Measurements from ENCODE around the gene ATL2.
A peak's percentile ranks its signal among the peaks of the same experiment; 100 is the strongest.
"Not testable (repeated sequence)": the region's sequence is repeated elsewhere in the genome, so short reads cannot be mapped to it uniquely, and the experiment has no call there.

Gene ATL2

DNA sequence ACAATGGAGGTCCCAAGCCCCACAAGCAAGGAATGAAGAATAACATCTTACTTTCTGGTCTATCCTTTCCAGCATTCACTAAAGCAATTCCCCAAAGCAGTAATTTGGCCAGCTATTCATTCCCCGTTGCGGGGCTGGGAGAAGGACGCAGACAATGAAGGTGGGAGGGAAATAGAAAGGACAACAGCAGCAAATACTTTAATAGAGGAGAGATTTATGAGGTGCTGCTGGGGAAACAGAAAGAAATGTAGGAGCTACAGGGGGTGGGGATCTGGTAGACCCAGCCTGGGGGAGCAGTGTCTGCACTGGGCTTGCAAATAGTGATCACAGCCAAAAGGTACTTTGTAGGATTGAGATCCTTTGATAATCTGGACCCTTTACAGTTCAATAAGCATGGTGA, 13.9 kb upstream of the ATL2 start:
- no peak for DNase-seq (ENCODE audit: low read depth in 2 of 2)

DNA sequence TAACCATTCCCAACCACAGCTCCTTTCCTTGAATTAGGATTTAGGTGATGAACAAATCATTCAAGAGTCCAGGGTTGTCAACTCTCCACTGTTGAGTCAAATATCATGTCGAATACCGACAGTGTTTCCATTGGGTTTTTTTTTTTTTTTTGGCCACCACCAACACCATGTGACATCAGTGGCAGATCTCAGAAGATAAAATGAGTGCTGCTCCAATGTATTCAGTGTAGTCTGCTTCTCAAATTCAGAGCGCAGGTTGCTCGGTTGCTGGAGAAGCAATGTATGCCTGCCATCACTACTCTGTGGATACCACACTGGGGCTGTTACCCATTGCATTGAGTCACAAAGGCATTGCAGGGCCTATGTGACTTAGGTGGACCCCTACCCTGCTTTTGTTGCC, 10.8 kb upstream of the ATL2 start:
- no peak for DNase-seq (ENCODE audit: low read depth in 2 of 2)

DNA sequence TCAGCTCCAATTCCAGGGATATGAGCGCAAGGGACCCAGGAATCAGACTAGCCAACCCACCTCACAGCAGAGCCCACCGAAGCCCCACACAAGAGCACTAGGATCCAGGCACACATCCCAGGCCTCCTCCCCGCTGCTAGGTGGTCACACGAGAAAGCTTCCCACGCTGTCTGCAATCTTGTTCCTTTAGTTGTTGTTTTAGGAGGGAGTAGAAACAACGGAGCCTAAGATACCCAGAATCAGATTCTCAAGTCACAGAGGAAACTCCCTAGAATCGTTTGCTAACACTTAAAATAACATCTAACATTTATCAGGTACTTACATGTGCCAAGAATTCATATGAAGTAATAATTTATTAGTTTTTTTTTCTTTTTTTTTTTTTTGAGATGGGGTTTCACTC, 9.7 kb upstream of the ATL2 start:
- DNase-seq (ENCODE audit: low read depth in 2 of 2), result no peak

DNA sequence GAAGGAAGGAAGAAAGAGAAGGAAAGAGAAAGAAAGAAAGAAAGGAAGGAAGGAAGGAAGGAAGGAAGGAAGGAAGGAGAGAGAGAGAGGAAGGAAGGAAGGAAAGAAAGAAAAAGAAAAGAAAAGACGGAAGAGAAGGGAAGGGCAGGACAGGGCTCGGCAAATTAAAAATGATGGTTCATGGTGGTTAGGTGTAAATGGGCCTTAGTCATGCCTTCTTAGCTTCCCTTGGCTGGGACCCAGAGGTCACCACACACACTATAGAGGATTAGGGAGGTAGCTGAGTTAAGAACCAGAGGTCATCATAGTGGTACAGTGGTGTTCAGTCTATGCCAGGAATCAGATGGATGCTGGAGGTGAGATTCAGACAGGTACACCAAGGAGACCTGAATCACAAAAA, 9.3 kb upstream of the ATL2 start:
- DNase-seq (ENCODE audit: low read depth in 2 of 2), result no peak

DNA sequence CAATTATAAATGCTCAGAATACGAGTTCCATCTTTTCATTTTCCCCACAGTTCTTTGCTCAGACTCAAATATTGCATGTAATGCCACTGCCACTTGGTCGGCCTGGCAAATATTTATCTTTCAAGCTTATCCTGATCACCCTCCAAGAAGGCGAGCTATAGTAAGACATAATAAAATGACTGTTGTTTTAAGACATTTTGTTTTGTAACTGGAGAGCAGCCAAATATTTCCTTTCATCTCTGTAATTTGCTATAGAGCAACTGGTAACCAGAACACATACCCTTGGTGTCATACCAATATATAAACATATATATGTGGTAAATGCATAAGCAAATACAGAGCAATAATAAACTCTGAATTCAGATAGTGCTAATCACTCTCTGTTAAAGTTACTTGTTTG, 7.3 kb upstream of the ATL2 start:
- DNase-seq (ENCODE audit: low read depth in 2 of 2), result no peak

DNA sequence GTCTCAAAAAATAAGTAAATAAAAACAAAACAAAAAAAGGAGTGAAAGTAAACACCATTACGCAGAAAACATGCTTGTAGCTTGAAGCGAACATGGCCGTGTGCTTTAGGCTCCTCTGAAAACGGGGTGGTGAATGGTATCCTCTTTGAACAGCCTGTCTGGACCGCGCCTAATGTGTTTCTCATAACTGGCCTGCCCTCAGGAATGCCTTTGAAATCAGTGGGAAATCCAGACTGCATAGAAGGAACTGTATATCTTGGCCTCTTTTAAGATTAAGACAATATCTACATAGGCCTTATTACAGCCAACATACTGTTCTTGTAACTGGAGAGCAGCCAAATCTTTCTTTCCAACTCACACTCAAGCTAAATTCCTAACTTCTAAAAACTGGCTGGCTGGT, 6.7 kb upstream of the ATL2 start:
- not testable (repeated sequence) for DNase-seq (ENCODE audit: low read depth in 2 of 2)

DNA sequence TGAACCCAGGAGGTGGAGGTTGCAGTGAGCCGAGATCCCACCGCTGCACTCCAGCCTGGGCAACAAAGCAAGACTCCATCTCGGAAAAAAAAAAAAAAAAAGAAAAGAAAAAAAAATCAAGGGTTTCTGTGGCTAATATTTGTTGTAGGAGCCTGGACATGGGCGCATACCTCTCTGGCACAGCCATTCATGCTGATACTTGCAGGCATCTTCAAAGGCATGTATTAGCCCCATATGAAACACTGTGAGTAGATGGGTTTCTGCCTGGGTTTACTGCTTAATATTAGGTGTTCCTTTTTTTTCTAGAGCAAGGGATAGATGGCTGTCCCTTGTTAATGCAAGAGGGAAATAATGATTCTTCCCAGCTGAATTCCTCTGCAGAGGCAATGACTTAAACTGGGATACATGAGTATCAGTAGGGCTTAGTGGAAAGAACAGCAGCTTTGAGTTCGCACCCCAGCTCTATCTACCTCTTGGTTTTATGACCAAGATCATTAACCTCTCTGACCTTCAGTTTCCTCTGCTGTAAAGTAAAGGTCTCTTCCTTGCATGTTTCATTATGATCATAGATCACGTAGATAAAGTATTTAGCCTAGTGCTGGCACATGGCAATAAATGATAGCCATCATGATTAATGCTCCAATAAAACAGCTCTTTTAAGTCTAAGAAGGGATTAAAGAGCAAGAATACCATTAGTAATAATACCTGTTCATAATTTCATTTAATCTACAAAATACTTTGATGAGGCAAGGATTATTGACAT, 4.5 kb upstream of the ATL2 start:
- DNase-seq (ENCODE audit: low read depth in 2 of 2), result no peak

DNA sequence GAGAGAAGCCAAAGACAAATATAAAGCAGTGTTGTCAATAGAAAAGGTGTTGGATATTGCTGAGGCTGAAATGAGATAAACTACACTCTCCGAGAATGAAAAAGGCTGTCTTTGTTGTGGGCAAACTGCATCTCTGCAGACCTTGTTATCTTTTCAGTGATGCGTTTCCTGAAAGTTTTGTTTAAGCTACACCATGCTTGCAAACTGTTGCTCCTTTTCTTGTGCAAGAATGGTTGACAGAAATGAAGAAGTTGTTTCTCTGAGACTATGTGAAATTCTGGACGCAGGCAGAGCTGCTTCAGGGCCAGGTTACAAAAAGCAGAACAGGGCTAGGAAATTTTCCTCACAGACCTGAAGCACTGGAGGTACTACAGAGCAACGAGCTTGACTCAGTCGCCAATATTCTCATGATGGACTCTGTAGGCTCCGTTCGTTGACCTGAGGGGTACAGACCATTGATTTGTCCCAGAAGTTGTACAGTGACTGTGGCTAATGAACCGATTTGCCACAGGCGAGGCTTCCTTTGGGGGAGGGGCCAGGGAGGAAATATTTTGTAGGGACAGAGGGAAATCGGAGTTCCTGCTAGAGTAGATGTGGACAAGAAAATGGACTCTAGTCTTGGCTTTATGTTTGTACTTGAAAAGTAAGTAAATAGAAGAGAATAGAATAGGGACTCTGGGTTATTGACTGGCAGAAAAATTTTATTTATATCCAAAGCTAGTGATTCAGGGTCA, 3.5 kb upstream of the ATL2 start:
- DNase-seq (ENCODE audit: low read depth in 2 of 2), result no peak

DNA sequence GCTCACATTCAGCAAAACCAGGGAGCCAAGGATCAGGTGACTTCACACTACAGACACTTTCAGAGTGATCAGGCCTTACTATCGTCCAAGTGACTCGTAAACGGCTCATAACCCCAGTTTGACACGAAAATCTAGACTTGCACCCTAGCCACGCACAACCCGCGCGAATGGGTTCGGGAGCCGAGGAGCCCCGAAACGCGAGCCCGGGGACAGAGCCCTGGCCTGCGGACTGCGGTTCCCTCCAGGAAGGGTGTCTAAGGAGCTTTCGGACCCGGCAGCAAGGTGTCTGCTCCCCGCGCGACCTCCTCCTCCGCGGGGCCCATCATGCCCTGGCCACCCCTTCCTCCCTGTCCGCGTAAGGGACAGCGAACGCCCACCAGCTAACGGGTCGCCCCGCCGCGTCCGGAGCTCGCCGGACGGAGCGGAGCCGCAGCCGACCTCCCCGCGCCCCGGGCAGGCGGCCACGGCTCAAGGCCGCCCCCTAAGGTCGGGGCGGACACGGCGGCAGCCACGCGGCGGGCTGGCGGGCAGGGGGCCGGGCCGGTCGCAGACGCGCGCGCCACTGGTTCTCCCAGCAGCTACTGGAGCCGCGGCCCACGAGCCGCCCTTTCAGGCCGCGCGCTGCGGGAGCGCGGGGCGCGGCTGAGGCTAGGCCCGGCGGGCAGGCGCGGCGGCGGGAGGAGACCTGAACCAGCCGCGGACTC, 575 bp downstream of the ATL2 start:
- DNase-seq (ENCODE audit: low read depth in 2 of 2), result peak; percentile 9 to 32

DNA sequence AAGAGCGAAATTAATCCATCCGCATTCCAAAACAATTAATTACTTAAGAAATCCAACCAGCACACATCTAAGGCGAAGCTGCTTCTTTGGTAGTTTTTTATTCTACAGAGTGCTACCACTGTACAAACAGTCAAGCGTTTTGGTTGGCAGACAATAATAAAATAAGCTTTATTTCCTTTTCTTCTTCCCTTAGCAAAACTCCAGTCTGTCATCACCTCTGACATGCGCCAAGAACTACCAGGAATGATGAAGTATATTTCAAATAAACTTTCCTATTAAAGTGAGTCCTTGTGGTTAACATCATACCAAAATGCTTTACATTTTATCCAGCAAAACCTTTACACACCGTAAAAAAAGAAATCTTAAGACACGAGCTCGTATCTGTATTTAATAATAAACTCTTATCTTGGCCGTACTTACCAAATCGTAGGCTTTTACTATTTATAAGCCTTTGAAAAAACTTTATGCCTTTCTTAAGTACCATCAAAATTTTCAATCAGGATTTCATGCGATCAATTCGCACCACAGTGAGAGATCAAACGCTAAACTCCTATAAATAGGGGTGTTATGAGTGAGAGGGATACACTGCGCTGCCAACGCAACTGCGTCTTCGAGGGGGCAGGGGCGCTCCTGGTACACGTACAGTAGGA, 1.3 kb downstream of the ATL2 start:
- peak in 1 of 2 donors; percentile 16 for DNase-seq (ENCODE audit: low read depth in 2 of 2)

DNA sequence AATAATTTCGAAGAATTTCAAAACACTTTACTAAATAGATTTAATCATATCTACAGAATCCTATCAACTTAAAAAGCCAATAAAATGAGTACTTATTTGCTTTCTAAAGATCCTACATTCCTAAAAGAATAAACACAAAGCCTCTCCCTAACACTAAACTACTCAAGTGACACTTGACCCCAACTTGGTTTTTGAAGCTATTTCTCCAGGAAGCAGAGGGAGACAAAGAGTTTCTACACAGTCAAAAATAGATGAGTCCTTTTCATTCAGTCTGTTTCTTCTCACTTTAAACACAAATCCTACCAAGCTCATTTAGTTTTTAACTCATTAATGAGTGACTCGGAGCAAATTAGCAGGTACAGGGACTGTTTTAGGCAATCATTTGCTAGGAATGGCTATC, 2.1 kb downstream of the ATL2 start:
- no peak for DNase-seq (ENCODE audit: low read depth in 2 of 2)

DNA sequence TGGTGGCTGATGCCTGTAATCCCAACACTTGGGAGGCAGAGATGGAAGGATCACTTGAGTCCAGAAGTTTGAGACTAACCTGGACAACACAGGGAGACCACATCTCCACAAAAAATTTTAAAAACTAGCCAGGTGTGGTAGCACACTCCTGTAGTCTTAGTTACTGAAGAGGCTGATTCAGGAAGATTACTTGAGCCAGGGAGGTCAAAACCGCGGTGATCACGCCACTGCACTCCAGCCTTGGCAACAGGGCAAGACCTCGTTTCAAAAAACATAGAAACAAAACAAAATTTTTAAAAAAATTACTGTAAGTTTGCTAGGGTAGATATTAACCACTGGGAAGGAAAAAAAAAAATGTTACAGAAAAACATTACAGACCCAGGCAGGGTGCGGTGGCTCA, 5.8 kb downstream of the ATL2 start:
- DNase-seq (ENCODE audit: low read depth in 2 of 2), result no peak

DNA sequence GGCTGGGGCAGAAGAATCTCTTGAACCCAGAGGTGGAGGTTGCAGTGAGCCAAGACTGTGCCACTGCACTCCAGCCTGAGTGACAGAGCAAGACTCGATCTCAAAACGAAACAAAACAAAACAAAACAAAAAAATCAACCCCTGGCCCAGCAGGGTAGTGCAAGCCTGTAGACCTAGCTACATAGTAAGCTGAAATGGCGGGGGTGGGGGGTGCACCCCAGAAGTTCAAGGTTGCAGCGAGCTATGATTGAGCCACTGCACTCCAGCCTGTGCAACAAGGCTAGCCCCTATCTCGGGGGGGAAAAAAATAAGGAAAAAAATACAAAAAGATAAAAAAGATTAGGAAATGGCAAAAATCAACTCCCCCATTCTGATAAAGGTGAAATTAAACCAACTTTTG, 6.4 kb downstream of the ATL2 start:
- no peak for DNase-seq (ENCODE audit: low read depth in 2 of 2)

DNA sequence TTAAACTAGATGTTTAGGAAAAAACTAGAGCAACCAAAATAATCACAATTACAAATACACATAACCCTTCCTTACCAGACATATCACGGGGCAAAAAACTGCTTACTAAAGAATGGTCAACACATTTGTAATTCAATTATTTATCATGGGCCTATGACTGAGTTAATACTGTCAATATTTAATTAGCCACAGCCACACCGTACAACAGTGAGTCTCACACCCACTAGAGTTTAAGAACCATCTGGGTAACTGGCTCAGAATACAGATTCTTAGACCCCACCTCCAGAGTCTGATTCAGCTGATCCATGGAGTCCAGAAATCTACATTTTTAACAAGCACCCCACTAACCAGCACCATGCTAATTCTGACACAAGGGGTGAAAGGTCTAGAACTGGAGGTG, 14.8 kb downstream of the ATL2 start:
- no peak for DNase-seq (ENCODE audit: low read depth in 2 of 2)

DNA sequence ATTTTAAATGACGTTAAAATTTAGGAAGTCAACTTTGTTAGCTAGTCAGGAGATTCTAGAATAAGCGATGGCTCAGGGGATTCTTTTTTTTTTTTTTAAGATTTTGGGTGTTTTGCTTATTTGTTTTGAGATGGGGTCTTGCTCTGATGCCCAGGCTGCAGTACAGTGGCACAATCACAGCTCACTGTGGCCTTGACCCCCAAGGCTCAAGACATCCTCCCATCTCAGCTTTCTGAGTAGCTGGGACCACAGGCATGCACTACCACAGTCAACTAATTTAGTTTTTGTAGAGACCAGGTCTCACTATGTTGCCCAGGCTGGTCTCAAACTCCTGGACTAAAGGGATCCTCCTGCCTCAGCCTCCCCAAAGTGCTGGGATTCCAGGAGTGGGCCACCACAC, 16.9 kb downstream of the ATL2 start:
- DNase-seq (ENCODE audit: low read depth in 2 of 2), result no peak

DNA sequence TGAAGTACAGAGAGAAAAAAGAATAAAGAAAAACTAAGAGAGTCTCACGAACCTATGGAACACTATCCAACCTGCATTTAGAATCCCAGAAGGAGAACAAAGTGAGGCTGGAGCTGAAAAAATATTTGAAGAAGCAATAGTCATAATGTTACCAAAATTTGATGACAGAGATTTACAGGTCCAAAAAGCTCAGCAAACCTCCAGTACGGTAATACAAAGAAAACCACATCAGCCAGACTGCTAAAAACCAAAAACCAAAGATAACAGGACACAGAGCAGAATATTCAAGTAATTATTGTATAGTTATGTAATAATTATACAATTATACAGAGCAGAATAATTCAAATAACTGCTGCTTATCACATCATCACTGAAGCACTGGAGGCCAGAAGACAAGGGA, 23.7 kb downstream of the ATL2 start:
- DNase-seq (ENCODE audit: low read depth in 2 of 2), result no peak

DNA sequence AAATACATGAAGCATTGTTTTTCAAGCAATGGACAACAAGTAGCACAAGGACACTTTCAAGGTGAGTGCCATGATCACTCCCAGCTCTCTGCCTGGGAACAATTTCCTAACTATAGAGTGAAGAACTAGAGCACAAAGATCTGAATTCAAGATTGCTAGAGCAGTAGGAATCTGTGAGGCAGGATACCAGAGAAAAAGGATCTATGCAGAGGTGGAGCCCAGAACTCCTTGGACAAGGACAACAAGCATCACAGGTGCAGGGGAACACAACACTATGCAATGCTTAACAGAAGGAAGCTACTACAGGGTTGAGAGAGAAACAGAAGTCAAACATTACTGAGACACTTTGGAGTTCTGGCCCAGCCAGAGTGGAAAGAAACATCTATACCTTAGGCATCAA, 24.7 kb downstream of the ATL2 start:
- no peak for DNase-seq (ENCODE audit: low read depth in 2 of 2)

DNA sequence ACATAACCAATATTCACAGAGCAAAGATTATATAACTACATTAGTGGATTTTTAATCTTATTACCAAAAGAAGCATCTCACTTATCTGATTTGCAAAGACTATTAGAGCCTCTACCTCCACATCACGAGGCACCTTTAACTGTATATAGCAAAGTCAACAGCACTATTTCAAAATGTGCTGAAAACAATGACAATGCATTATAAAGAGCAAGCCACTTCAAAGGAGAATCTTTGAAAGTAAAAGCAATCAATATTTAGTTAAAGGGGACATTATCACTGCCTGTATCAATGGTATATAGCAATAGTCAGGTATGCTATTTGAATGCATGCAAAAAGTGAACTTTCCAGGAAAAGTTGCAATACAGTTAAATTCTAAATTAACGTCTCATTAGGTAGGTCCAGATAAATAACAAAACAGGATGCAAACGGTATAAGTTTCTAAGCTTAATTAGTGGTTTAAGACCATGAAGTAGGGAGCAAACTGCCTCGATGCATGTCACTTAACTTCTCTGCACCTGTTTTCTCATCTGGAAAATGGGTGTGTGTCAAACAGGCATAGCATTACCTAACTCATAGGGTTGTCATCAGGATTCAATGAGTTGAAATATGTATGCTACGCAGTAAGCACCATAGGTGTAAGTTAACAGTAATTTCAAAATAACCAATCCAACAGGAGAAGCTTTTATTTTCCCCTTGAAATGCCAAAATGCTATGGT, 31.6 kb downstream of the ATL2 start:
- no peak for DNase-seq (ENCODE audit: low read depth in 2 of 2)

DNA sequence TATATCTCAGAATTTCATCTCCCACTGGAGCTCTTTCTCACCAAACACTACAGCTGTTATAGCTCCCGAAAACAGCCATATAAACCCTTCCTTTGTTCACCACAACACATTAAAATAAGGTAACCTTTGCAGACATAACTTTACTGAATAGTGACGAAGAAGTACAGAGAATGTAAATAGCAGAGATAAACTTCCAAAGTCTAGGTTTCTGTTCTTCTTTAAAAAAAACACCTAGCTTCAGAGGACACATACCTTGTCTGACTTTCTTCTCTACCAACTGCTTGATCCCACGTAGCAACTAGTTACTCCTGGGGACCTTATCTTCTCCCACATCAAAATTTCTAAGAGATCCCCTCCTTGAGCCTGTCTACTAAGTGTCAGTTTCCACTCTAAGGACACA, 32.3 kb downstream of the ATL2 start:
- no peak for DNase-seq (ENCODE audit: low read depth in 2 of 2)

DNA sequence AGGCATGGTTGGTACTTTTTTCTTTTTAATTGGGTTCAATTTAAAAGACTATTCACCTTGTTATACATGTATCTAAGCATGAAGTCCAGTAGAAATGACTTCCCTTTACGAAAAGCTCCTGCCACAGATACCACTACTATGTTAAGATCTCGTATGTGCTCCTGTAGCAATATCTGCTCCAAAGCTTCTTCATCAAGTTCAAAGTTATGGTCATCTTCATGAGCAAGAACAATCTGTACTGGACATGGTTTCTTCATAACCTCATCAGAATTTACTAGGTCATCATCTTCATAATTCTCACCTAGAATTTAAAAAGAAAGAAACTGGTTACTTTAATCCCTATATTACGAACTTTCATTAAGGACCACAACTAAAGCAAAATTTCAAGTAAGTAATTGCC, 33.9 kb downstream of the ATL2 start:
- no peak for DNase-seq (ENCODE audit: low read depth in 2 of 2)

DNA sequence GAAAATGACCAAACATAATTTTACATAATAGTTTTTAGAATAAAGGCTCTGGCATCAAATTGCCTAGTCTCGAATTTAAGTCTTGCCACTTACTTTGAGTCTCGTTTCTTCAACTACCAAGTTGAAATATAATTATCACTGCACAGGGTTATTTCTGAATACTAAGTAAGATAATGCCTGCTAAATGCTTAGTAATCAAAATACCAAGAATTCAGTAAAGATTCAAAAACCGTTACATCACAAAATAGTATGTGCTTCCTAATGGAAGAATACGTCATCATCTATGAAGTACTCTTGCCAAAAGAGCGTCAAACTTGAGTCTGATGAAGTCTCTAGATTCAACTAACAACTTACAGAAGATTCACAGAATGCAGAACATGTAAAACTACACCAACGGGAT, 40.5 kb downstream of the ATL2 start:
- no peak for DNase-seq (ENCODE audit: low read depth in 2 of 2)

DNA sequence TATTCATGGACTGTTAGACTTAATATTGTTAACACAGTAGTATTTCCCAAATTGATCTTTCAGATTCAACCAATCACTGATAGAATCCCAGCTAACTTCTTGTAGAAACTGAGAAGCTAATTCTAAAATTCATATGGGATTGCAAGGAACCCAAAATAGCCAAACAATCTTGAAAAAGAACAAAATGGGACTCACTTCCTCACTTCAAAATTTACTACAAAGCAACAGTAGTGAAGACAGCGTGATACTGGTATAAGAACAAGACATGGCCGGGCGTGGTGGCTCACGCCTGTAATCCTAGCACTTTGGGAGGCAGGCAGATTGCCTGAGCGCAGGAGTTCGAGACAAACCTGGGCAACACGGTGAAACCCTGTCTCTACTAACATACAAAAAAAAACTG, 46.3 kb downstream of the ATL2 start:
- no peak for DNase-seq (ENCODE audit: low read depth in 2 of 2)

Data from stimulated activated CD4-positive, alpha-beta T cell treated with anti-CD3 and anti-CD28 coated beads, Interleukin-1b, Interleukin-23, amount 100 ng/mL, for 1 hour (primary cell).